GM12878 (cell line): ENCODE measurements around the gene KCNMB4. TPM values are rescaled to one million over a fixed set of nuclear protein-coding genes. Genes with fewer than 3 reads are reported as not detected.

Experiments
- ATAC-seq: fragments of 200-7000 bp; cut with Tn5 transposase; 3 replicates; pipeline ENCODE4 v1.9.1; 2020; ENCODE audit warnings: mild to moderate bottlenecking, moderate library complexity
- BruUV-seq: library from RNA; stranded (reverse); fragments of 400-500 nt; replicated peaks from 2 replicates; lab custom pipeline; 2021; lab: Mats Ljungman, UMichigan
- CTCF ChIA-PET: fragments of 300-600 bp; sonication (Branson Sonifier 250); formaldehyde crosslinking; extraction: SDS; loops from one replicate; lab custom pipeline; 2021; ENCODE audit warnings: inconsistent platforms; lab: Yijun Ruan, JAX
- POLR2A ChIA-PET: fragments of 350-600 bp; formaldehyde crosslinking; extraction: SDS; loops from one replicate; lab custom pipeline; 2021; ENCODE audit warnings: inconsistent platforms; lab: Charles Lee
- RAD21 ChIA-PET: fragments of 300-600 bp; sonication (Branson Sonifier 250); formaldehyde crosslinking; loops from one replicate; lab custom pipeline; 2023; ENCODE audit warnings: antibody characterized with exemption; ENCODE audit not compliant: unreplicated experiment; lab: Charles Lee
- SMC1A ChIA-PET: fragments of 300-600 bp; sonication (Branson Sonifier 250); formaldehyde crosslinking; loops from one replicate; lab custom pipeline; 2023; ENCODE audit not compliant: unreplicated experiment, uncharacterized antibody; lab: Charles Lee
- DNase-seq: peaks from one replicate; pipeline ENCODE4 v3.0.0-alpha.2; 2011; ENCODE audit warnings: low read depth, low spot score
- FAIRE-seq: peaks from 3 replicates; lab custom pipeline; 2011; peaks lifted over from hg19 to GRCh38; lab: Jason Lieb, UNC
- H2AFZ ChIP-seq: 2 replicates; pipeline ENCODE4 v1.6.0; 2011; ENCODE audit warnings: low read depth, low read length, control low read depth; ENCODE audit not compliant: control insufficient read depth
- H3K27ac ChIP-seq: 2 replicates; pipeline ENCODE4 v1.5.1; 2011; ENCODE audit warnings: control low read depth; ENCODE audit not compliant: control insufficient read depth, insufficient read depth
- H3K27me3 ChIP-seq, 2 experiments: replicated peaks in 1 of 2; 2 replicates each; pipeline versions ENCODE4 v1.6.0 to v1.6.1; 2011; ENCODE audit warnings: low read length in 1 of 2; ENCODE audit not compliant: control insufficient read depth in 2 of 2, insufficient read depth in 2 of 2
- H3K36me3 ChIP-seq, 2 experiments: 2 replicates each; pipeline ENCODE4 v1.5.1; 2011; ENCODE audit warnings: low read length in 1 of 2; ENCODE audit not compliant: control insufficient read depth in 2 of 2, insufficient read depth in 2 of 2
- H3K4me1 ChIP-seq: 2 replicates; pipeline ENCODE4 v1.6.1; 2011; ENCODE audit warnings: mild to moderate bottlenecking, low read length, moderate library complexity, mixed read lengths; ENCODE audit not compliant: control insufficient read depth, insufficient read depth
- H3K4me2 ChIP-seq: 2 replicates; pipeline ENCODE4 v1.6.0; 2011; ENCODE audit warnings: control low read depth; ENCODE audit not compliant: control insufficient read depth, insufficient read depth
- H3K4me3 ChIP-seq: fragments of 200-600 bp; sonication (generic); 2 replicates; pipeline ENCODE4 v1.5.1; 2016
- H3K79me2 ChIP-seq: 2 replicates; pipeline ENCODE4 v1.6.0; 2011; ENCODE audit warnings: low read length; ENCODE audit not compliant: control insufficient read depth, insufficient read depth
- H3K9ac ChIP-seq: 2 replicates; pipeline ENCODE4 v1.8.0; 2011; ENCODE audit warnings: low read length, control low read depth, mixed read lengths; ENCODE audit not compliant: control insufficient read depth, insufficient read depth
- H3K9me3 ChIP-seq: replicated peaks from 3 replicates; pipeline ENCODE4 v1.5.1; 2011; ENCODE audit warnings: mild to moderate bottlenecking, low read length; ENCODE audit not compliant: control insufficient read depth, insufficient read depth
- H4K20me1 ChIP-seq: 2 replicates; pipeline ENCODE4 v1.6.0; 2011; ENCODE audit not compliant: control insufficient read depth, insufficient read depth
- EZH2 ChIP-seq: IDR thresholded peaks from 2 replicates; pipeline ENCODE4 v1.6.1; 2012; ENCODE audit warnings: low read depth, mild to moderate bottlenecking, control low read depth, inconsistent platforms, low read length, borderline replicate concordance; ENCODE audit not compliant: control insufficient read depth
- MYC ChIP-seq: IDR thresholded peaks from 2 replicates; pipeline ENCODE4 v1.6.1; 2011; ENCODE audit warnings: mild to moderate bottlenecking, low read length, moderate library complexity, inconsistent platforms; ENCODE audit not compliant: insufficient read depth, insufficient replicate concordance, insufficient read length, severe bottlenecking
- PAX8 ChIP-seq: fragments of 450-650 bp; IDR thresholded peaks from 2 replicates; pipeline ENCODE4 v1.6.1; 2017; ENCODE audit warnings: mild to moderate bottlenecking, moderate library complexity
- STAT3 ChIP-seq: IDR thresholded peaks from 2 replicates; pipeline ENCODE4 v1.6.1; 2011; ENCODE audit warnings: low read depth, low read length, improper control_type of control experiment
- TCF12 ChIP-seq: IDR thresholded peaks from 2 replicates; pipeline ENCODE4 v1.6.1; 2011; ENCODE audit warnings: low read depth, mild to moderate bottlenecking, low read length
- ZNF592 ChIP-seq: fragments of 450-650 bp; IDR thresholded peaks from 2 replicates; pipeline ENCODE4 v1.6.1; 2017; ENCODE audit warnings: mild to moderate bottlenecking, moderate library complexity
- in situ Hi-C: fragments of 300-500 bp; cut with MboI; formaldehyde crosslinking; loops from 9 replicates; pipeline ENCODE4 v1.14.3; 2018; ENCODE audit warnings: mixed read lengths
- intact Hi-C: fragments of 100-400 bp; cut with micrococcal nuclease; formaldehyde crosslinking; loops from one replicate; pipeline ENCODE4 v1.14.2; 2022; ENCODE audit not compliant: unreplicated experiment
- polyA plus RNA-seq, 11 experiments: library from polyadenylated mRNA; depleted of rRNA in 4 of 11; unstranded in 6 of 11; stranded (reverse) in 5 of 11; fragments of >200 nt; fragmentation: Nextera tagmentation in 4 of 11; fragmentation: Illumina TruSeq in 1 of 11; extraction: Ambion mirVana in 4 of 11; extraction: Trizol in 1 of 11; gene quantifications; 1 replicate in 1 of 11; 2 replicates in 10 of 11; pipeline versions ENCODE4 v1.2.1 to v1.2.3, GENCODE V29; 2011 to 2016; ENCODE audit warnings: inconsistent platforms in 2 of 11, missing spikeins in 2 of 11, low read depth in 1 of 11
- total RNA-seq, 4 experiments: library from RNA; depleted of rRNA in 3 of 4; stranded (reverse); fragments of >200 nt in 3 of 4; fragmentation: Illumina TruSeq in 1 of 4; extraction: Trizol in 1 of 4; gene quantifications; 2 replicates each; pipeline versions ENCODE4 v1.2.1 to v1.2.3, GENCODE V29; 2013 to 2021

KCNMB4 gene
- total and polyA plus RNA-seq, 10 of the 15 experiments (the other 5 are each of a cell fraction or from before 2014, with no cell fraction given): 0.06 to 0.37 (median 0.16) TPM; not detected in 2

- Histone ChIP-seq H4K20me1 (no peaks in the 10 kb centered on the region), H3K79me2 (no peaks in the 10 kb centered on the region), H3K4me3 (no peak overlapping the region), H3K9ac (no peak overlapping the region), H3K36me3 (no peaks in the 10 kb centered on the region), H3K9me3 (no peaks in the 10 kb centered on the region; the same call in 2 of the 3 replicates), H3K4me2 (no peak overlapping the region), H3K4me1 (no peaks in the 10 kb centered on the region), H3K27ac (no peak overlapping the region), H3K27me3 (no peaks in the 10 kb centered on the region), H2AFZ (no peak overlapping the region)
- RAD21 ChIA-PET: no interaction called here
- in situ Hi-C loops: no loop called here
- ATAC-seq (no peak), FAIRE-seq (no peak), DNase-seq (no peak)
- POLR2A ChIA-PET: no interaction called here
- intact Hi-C loops: no loop called here
- no TSS peak for BruUV-seq
- SMC1A ChIA-PET: no interaction called here
- CTCF ChIA-PET: no interaction called here
- TF ChIP-seq MYC (no peak), ZNF592 (no peak), TCF12 (no peak), STAT3 (no peak), EZH2 (no peak), PAX8 (no peak)
These were observed 70.7 kb downstream of the KCNMB4 start for GRCh38 chr12:70436836-70437235.
